Endothelial cell of umbilical vein (primary cell): ENCODE measurements around the gene GALNT17. TPM values are rescaled to one million over a fixed set of nuclear protein-coding genes. Genes with fewer than 3 reads are reported as not detected.

Source experiments
- BruUV-seq: library from RNA; stranded (reverse); fragments of 400-500 nt; replicated peaks from 2 replicates; lab custom pipeline; 2021; lab: Mats Ljungman, UMichigan
- CTCF ChIA-PET: fragments of 300-600, 350-600 bp; sonication (Branson Sonifier 250); formaldehyde crosslinking; loops from one replicate; lab custom pipeline; 2021; ENCODE audit warnings: antibody characterized with exemption, inconsistent platforms; lab: Charles Lee
- POLR2A ChIA-PET: fragments of 300-600, 350-600 bp; sonication (Branson Sonifier 250); formaldehyde crosslinking; loops from one replicate; lab custom pipeline; 2021; ENCODE audit warnings: antibody characterized with exemption, inconsistent platforms; lab: Charles Lee
- DNase-seq: peaks from one replicate; pipeline ENCODE4 v3.0.0-alpha.2; 2011; ENCODE audit warnings: low read depth, low spot score
- FAIRE-seq: peaks from 2 replicates; lab custom pipeline; 2011; peaks lifted over from hg19 to GRCh38; lab: Jason Lieb, UNC
- H2AFZ ChIP-seq: 2 replicates; pipeline ENCODE4 v1.6.0; 2012; ENCODE audit warnings: low read depth, low read length, control low read depth, inconsistent platforms
- H3K27ac ChIP-seq: 2 replicates; pipeline ENCODE4 v1.5.1; 2011; ENCODE audit warnings: low read depth, mild to moderate bottlenecking, control low read depth, low read length, moderate library complexity; ENCODE audit not compliant: insufficient read depth
- H3K27me3 ChIP-seq, 2 experiments: 2 replicates each; pipeline versions ENCODE4 v1.6.0 to v1.6.1; 2011; ENCODE audit warnings: low read length in 2 of 2, mixed read lengths in 1 of 2; ENCODE audit not compliant: control insufficient read depth in 2 of 2, insufficient read depth in 2 of 2
- H3K36me3 ChIP-seq, 2 experiments: 2 replicates in 1 of 2; 3 replicates in 1 of 2; pipeline ENCODE4 v1.5.1; 2011; ENCODE audit warnings: low read length in 2 of 2, mild to moderate bottlenecking in 1 of 2, moderate library complexity in 1 of 2; ENCODE audit not compliant: control insufficient read depth in 2 of 2, insufficient read depth in 2 of 2; ENCODE audit errors: extremely low read depth in 1 of 2
- H3K4me1 ChIP-seq: 3 replicates; pipeline ENCODE4 v1.5.1; 2011; ENCODE audit warnings: mild to moderate bottlenecking, low read length; ENCODE audit not compliant: control insufficient read depth, insufficient read depth; ENCODE audit errors: extremely low read depth
- H3K4me2 ChIP-seq: 2 replicates; pipeline ENCODE4 v1.6.1; 2011; ENCODE audit warnings: low read length, control low read depth, mixed read lengths; ENCODE audit not compliant: insufficient read depth
- H3K4me3 ChIP-seq, 3 experiments: fragments of 200-600 bp in 1 of 3; sonication (generic), shearing (Covaris generic) in 1 of 3; replicated peaks in 1 of 3; 2 replicates each; pipeline ENCODE4 v1.5.1; 2011 to 2016; ENCODE audit warnings: control low read depth in 3 of 3, low read length in 3 of 3, mild to moderate bottlenecking in 2 of 3, inconsistent platforms in 1 of 3, low read depth in 1 of 3, moderate library complexity in 1 of 3; ENCODE audit not compliant: insufficient read depth in 1 of 3
- H3K79me2 ChIP-seq: 2 replicates; pipeline ENCODE4 v1.6.0; 2012; ENCODE audit warnings: low read length, inconsistent platforms; ENCODE audit not compliant: control insufficient read depth, insufficient read depth
- H3K9ac ChIP-seq: replicated peaks from 2 replicates; pipeline ENCODE3; 2011; ENCODE audit warnings: low read length, control low read depth; ENCODE audit not compliant: insufficient read depth; ENCODE audit errors: extremely low read depth
- H3K9me1 ChIP-seq: replicated peaks from 3 replicates; pipeline ENCODE4 v1.6.0; 2011; ENCODE audit warnings: mild to moderate bottlenecking, low read length; ENCODE audit not compliant: control insufficient read depth, insufficient read depth; ENCODE audit errors: extremely low read depth
- H3K9me3 ChIP-seq: replicated peaks from 2 replicates; pipeline ENCODE4 v1.5.1; 2012; ENCODE audit warnings: low read length, inconsistent platforms; ENCODE audit not compliant: control insufficient read depth, insufficient read depth
- H4K20me1 ChIP-seq: replicated peaks from 2 replicates; pipeline ENCODE3; 2011; ENCODE audit warnings: mild to moderate bottlenecking, low read length; ENCODE audit not compliant: control insufficient read depth, insufficient read depth; ENCODE audit errors: extremely low read depth
- EZH2 ChIP-seq: IDR thresholded peaks from 2 replicates; pipeline ENCODE4 v1.6.1; 2012; ENCODE audit warnings: borderline replicate concordance, low read depth, mild to moderate bottlenecking, moderate library complexity, low read length, inconsistent platforms; ENCODE audit not compliant: severe bottlenecking
- FOS ChIP-seq: IDR thresholded peaks from 2 replicates; pipeline ENCODE4 v1.6.1; 2011; ENCODE audit warnings: mild to moderate bottlenecking, low read length, moderate library complexity, borderline replicate concordance; ENCODE audit not compliant: insufficient read depth
- MYC ChIP-seq: IDR thresholded peaks from one replicate; pipeline ENCODE4 v1.6.1; 2011; ENCODE audit warnings: mild to moderate bottlenecking, low read depth, low read length
- POLR2A ChIP-seq: IDR thresholded peaks from 2 replicates; pipeline ENCODE4 v1.6.1; 2012; ENCODE audit warnings: low read depth, mild to moderate bottlenecking, control low read depth, low read length
- POLR2AphosphoS5 ChIP-seq: IDR thresholded peaks from 2 replicates; pipeline ENCODE4 v1.6.1; 2012; ENCODE audit warnings: low read depth, mild to moderate bottlenecking, control low read depth, low read length, moderate library complexity; ENCODE audit not compliant: insufficient read depth
- dilution Hi-C: fragments of 300-500 bp; cut with MboI; formaldehyde crosslinking; loops from one replicate; pipeline ENCODE4 v1.15.0; 2019; ENCODE audit warnings: low sequenced_read_pairs; ENCODE audit not compliant: extremely low pct_ligation_motif_present
- intact Hi-C: fragments of 100-400 bp; cut with micrococcal nuclease; formaldehyde crosslinking; loops from one replicate; pipeline ENCODE4 v1.10.0; 2022
- polyA plus RNA-seq, 4 experiments: library from polyadenylated mRNA; depleted of rRNA in 3 of 4; stranded (reverse) in 3 of 4; unstranded in 1 of 4; fragments of >200 nt; gene quantifications; 2 replicates each; pipeline versions ENCODE4 v1.2.1 to v1.2.3, GENCODE V29; 2011 to 2012; ENCODE audit warnings: missing spikeins in 1 of 4
- total RNA-seq: library from RNA; stranded (reverse); gene quantifications from 2 replicates; pipeline ENCODE4 v1.2.3, GENCODE V29; 2021
- TF ChIP-seq, protein P1 (sequence below): IDR thresholded peaks from 2 replicates; pipeline ENCODE4 v1.6.1; 2011; ENCODE audit not compliant: insufficient read depth, insufficient read length
- TF ChIP-seq, protein P2 (sequence below), 2 donors: IDR thresholded peaks; 1 replicate in 1 of 2; 2 replicates in 1 of 2; pipeline ENCODE4 v1.5.1; 2011; ENCODE audit warnings: low read length in 2 of 2, mild to moderate bottlenecking in 2 of 2, moderate library complexity in 2 of 2, control low read depth in 1 of 2, inconsistent platforms in 1 of 2, low read depth in 1 of 2; ENCODE audit not compliant: insufficient read depth in 1 of 2; ENCODE audit errors: extremely low read depth in 1 of 2

The GALNT17 gene
- total and polyA plus RNA-seq, 2 donors (not counting 3 experiments of a cell fraction or from before 2014, with no cell fraction given) = not detected

DNA sequence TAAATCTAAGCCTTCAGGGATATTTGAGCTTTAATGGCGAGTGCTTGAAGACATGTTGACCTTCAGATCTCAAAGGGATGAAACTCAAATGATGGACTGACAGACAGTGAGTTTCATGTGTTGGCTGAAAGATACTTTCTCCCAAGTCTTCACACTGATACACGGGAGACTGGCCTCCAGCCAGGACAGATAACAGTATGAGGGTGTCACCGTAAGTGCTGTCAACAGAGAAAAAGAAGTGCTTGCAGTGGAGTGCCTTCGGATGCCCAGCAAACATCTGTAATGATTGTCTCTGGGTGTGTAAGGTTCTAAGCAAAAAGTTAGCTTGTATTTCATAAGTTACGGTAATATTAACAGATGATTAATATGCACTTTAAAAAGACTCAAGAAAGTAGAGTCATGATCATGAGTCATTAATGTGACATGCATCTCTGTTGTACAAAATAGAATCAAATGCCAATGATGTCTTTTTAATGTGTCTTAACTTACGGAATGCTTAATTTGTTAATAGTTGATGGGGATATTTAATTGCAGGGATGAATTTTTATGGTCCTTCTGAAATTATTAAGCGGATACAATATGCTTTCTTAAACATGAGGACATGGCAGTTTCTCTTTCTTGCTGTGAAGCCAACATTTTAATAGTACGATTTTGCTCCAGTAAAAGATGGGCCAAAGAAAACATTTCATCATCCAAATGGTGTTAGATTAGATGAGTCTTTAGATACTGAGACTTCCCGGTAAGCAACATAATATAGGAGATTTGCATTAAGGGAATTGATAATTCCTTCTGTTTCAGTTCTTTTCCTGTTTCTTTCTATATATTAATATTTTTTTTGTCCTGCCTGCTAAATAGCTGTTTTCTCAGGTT lies 292.5 kb downstream of the GALNT17 start:
- POLR2A ChIA-PET = no interaction called here
- CTCF ChIA-PET = no interaction called here
- BruUV-seq = no TSS peak
- TF ChIP-seq FOS = no peak
- TF ChIP-seq POLR2AphosphoS5 = no peak
- TF ChIP-seq EZH2 = no peak
- no peak for TF ChIP-seq POLR2A
- TF ChIP-seq, protein P1, sequence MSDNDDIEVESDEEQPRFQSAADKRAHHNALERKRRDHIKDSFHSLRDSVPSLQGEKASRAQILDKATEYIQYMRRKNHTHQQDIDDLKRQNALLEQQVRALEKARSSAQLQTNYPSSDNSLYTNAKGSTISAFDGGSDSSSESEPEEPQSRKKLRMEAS = no peak
- no peak for TF ChIP-seq MYC
- TF ChIP-seq, protein P2, sequence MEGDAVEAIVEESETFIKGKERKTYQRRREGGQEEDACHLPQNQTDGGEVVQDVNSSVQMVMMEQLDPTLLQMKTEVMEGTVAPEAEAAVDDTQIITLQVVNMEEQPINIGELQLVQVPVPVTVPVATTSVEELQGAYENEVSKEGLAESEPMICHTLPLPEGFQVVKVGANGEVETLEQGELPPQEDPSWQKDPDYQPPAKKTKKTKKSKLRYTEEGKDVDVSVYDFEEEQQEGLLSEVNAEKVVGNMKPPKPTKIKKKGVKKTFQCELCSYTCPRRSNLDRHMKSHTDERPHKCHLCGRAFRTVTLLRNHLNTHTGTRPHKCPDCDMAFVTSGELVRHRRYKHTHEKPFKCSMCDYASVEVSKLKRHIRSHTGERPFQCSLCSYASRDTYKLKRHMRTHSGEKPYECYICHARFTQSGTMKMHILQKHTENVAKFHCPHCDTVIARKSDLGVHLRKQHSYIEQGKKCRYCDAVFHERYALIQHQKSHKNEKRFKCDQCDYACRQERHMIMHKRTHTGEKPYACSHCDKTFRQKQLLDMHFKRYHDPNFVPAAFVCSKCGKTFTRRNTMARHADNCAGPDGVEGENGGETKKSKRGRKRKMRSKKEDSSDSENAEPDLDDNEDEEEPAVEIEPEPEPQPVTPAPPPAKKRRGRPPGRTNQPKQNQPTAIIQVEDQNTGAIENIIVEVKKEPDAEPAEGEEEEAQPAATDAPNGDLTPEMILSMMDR (IDR thresholded peaks at IDR 0.05; ENCODE audit: extremely low read depth in 1 of 2, insufficient read depth in 1 of 2, low read depth in 1 of 2, low read length in 2 of 2) = no peak
- intact Hi-C loops (no loop called here), dilution Hi-C loops (no loop called here)
- no peaks in the 10 kb centered on the region for H3K27me3 ChIP-seq
- H3K4me2 ChIP-seq = no peak overlapping the region
- FAIRE-seq = no peak
- DNase-seq = no peak
- no peaks in the 10 kb centered on the region for H4K20me1 ChIP-seq
- no peaks in the 10 kb centered on the region for H3K79me2 ChIP-seq
- H3K27ac ChIP-seq = no peak overlapping the region
- no peak overlapping the region for H2AFZ ChIP-seq
- H3K36me3 ChIP-seq = no peaks in the 10 kb centered on the region
- no peaks in the 10 kb centered on the region for H3K9me1 ChIP-seq
- no peak overlapping the region for H3K9ac ChIP-seq
- peaks cover 2% of the 10 kb centered on the region for H3K9me3 ChIP-seq
- no peaks in the 10 kb centered on the region for H3K4me1 ChIP-seq
- H3K4me3 ChIP-seq = no peak overlapping the region
